ENCODE measurements around the gene ACP7.
"Not testable (repeated sequence)": the region's sequence is repeated elsewhere in the genome, so short reads cannot be mapped to it uniquely, and the experiment has no call there.

ACP7 gene

DNA sequence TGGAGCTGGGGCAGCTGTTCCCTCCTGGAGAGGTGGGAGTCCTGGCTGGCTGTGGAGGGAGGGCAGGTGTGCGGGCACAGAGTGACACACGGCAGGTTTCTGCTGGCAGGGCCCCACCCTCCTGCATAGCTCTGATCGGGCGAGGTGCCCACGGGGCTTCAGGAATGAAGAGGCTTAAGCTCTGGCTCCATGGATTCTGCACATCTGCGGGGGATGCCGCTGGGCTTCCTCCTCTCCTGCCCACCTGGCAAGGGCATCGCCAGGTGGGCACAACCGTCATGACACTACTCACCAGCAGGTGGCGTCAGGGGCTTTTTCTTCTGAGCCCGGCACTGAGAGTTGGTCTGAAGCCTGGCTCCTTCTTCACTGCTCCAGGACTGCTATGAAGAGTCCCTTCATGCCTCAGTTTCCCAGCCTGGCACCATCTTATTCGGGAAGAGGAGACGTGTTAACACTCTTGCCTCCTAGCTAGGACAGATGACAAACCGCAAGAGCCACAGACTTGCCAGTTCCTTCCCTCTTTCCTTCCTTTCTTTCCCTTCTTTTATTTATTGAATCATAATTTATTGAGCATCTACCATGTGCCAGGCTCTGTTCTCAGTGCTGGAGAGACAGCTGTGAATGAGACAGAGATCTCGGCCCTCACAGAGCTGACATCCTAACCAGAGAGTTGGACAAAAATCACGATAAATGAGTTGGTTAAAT lies 26.2 kb downstream of the ACP7 start:
- peak; percentile 82 for DNase-seq

DNA sequence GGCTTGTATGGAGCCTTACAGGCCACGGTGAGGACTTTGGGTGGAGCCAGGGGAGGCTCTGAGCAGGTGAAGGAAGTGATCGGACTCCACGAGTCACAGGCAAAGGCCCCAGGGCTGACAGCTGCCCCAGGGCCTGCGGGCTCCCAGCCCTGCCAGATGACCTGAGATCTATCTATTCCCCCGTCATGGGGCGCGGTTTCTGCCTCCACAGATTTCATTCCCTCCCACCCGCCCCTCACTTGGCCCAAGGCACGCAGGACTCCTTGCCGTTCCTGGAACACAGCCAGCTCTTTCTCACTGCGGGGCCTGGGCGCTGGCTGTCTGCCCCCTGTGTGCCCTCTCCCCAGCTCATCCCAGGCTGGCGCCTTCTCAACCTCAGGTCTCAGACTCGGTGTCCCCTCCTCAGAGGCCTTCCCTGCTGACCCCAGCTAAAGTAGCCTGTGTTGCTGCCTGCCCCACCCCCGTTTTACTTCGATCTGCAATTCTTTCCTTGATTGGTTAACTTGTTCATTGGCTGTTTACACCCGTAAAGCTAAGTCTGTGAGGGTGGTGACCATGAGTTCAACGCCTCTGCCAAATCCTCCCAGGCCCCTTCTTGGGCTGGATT lies 27.5 kb downstream of the ACP7 start:
- no peak for DNase-seq

DNA sequence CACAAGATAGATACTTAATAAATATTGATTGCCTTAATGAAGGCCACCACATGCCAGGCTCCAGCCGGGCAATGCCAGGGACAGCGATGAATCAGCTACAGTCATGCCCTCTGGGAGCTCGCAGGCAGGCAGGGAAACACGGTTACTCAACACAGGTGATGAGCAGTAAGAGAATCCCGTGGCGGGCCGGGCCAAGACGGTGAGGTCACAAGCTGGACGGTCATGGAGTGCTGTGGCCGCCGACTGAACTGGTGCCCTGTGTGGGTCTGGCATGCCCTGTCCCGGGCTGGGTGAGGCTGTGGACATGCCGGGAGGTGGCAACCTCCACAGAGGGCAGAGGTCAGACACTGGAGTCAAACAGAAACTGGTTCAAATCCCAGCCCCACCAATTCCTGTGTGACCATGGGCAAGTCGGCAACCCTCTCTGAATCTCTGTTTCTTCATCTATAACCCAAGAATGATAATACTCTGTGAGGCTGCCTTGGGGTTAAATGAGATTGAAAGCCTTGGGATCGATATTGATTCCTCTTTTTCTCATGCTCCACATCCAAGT lies 28.2 kb downstream of the ACP7 start:
- no peak for DNase-seq

DNA sequence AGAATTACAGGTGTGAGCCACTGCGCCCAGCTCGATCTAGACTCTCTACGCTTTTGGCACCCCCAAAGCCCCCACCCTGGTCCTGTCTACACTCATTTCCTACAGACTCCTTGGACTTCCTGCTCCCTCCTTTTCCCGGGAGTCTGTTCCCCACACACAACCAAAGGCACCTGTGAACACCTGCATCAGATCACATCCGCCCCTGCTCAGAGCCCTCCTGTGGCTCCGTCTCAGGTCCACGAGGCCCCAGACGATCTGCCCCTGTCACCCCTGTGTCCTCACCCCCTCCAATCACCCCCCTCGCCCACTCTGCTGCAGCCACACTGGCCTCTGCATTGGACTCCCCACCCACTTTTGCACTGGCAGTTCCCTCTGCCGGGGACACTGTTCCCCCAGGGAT lies 29.0 kb downstream of the ACP7 start:
- DNase-seq: no peak

DNA sequence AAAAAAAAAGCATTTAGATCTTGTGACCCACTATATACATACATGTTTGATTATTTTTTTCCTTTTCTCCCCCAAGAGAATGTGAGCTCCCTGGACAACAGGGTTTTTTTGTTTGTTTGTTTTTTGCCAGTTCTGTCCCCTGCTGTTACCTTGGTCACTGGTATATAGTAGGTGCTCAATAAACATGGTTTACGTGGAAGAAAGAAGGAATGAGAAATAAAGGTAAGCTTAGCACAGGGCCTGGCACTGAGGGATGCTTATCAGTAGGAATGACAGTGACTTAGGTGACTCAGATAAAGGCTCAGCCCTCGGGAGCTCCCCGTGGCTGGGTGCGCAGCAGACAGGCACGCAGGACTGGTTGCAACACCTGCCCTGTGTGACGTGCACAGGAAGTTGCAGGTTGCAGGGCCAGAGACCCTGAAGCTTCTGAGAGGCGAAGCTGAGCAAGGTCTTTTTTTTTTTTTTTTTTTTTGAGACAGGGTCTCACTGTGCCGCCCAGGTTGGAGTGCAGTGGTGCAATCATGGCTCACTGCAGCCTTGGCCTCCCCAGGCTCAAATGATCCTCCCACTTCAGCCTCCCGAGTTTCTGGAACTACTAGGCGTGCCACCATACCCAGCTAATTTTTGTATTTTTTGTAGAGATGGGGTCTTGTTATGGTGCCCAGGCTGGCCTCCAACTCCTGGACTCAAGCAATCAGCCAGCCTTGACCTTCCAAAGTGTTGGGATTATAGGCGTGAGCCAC lies 31.1 kb downstream of the ACP7 start:
- no peak for DNase-seq

DNA sequence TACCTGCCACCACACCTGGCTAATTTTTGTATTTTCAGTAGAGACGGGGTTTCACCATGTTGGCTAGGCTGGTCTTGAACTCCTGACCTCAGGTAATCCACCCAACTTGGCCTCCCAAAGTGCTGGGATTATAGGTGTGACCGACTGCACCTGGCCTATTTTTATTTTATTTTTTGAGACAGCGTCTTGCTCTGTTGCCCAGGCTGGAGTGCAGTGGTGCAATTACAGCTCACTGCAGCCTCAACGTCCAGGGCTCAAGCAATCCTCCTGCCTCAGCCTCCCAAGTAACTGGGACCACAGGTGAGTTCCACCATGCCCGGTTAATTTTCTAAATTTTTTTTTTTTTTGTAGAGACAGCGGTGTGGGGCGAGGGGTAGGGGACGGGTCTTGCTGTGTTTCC lies 32.9 kb downstream of the ACP7 start:
- not testable (repeated sequence) for DNase-seq

DNA sequence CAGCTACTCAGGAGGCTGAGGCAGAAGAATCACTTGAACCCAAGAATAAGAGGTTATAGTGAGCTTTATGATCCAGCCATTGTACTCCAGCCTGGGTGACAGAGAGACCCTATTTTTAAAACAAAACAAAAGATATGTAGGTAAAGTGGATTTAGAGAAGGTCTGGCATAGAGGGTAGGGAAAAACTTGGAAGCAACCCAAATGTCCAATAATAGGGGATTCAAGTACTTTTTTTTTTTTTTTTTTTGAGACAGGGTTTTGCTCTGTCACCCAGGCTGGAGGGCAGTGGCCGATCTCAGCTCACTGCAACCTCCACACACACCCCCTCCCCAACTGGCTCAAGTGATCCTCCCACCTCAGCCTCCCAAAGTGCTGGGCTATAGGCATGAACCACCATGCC lies 35.7 kb downstream of the ACP7 start:
- no peak for DNase-seq

DNA sequence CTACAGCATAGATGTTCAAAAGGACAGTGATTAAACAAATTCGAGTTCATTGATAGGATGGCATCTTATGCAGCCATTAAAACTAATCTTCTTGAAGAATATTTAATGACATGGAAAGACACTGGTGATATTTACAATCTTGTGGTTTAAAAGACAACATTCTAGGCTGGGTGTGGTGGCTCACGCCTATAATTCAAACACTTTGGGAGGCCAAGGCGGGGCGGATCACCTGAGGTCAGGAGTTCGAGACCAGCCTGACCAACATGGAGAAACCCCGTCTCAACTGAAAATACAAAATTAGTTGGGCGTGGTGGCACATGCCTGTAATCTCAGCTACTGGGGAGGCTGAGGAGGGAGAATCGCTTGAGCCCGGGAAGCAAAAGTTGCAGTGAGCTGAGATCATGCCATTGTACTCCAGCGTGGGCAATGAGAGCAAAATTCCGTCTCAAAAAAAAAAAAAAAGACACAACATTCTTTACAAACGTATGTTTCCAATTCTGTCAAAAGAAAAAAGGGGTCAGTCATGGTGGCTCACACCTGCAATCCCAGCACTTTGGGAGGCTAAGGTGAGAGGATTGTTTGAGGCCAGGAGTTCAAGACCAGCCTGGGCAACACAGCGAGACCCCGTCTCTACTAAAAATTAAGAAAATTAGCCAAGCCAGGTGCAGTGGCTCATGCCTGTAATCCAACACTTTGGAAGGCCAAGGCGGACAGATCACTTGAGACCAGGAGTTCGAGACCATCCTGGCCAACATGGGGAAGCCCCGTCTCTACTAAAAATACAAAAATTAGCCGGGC lies 39.0 kb downstream of the ACP7 start:
- DNase-seq: no peak

DNA sequence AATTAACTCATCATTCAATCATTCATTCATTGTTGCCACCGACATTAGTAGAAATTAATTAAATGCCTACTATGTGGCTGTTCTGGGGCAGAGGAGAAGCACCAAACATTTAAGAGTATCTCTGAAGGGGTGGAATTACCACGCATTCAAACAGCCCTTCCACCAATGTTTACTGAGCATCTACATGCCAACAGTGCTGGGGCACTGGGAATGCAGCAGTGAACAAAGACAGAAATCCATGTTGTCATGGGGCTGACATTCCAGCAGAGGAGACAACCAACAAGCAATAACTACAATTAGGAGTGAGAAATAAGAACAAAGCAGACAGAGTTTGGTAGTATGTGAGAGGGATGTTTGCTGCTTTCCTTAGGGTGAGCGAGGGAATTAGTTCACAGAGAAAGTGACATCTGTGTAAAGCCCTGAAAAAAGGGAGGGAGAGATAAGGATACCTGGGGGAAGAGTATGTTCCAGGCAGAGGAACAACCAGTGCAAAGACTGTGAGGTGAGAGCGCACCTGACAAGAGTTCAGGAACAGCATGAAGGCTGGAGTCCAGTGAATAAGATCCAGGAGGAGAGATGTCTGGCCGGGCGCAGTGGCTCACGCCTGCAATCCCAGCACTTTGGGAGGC lies 40.1 kb downstream of the ACP7 start:
- no peak for DNase-seq

DNA sequence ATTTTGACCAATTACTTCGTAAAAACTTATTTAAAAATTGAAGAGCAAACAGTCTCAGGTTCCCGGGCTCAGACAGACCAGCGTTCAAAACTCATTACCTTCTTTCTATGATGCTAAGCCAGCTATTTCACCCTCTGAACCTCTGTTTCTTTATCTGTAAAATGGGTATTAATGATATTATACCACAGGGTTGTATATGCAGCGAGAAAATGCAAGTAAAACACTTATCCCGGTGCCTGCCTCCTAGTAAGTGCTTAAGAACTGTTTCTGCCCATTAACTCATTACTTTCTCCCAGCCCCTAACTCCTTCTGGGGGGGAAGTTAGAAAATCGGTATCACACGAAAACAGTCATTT lies 41.0 kb downstream of the ACP7 start:
- no peak for DNase-seq

DNA sequence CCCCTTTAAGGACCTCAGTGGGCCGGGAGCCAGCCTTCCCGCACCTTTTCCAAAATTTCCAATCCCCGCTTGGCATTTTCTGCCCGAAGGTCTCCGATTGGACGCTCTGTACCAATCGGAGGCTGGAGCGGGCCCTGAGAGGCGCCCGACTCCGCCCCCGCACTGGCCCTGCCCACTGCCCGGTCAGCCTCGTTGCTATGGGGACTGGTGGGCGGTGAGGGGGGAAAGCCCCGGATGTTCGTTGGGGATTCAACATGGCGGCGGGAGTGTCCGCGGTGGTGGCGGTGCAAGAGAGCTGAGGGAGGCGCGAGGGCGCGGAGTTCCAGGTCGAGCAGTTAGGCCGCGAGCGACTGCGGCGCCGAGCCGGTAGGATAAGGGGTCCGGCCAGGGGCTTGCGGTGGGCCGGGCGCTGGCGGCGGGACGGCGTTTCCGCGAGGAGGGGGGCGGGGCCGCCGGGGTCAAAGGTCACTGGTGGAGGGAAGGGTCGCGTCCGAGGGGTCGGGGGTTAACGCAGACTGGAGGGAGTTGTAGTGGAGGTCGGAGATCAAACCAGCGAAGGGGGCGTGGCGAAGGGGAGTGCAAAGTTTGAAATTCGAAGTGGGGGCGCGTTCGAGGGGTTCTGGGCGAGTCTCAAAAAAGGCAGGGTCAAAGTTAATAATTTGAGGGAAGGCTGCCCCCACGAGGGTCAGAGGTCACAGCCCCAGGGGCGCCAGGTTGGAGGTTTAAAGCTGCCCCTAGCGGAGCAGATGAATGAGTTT lies 41.6 kb downstream of the ACP7 start, which contains the start of gene PAK4:
TSS of gene PAK4 (plus strand) at position 233 of the 758 bp plus-strand sequence. CDS start 43,768 bp downstream, outside the sequence.
- peak; percentile 99 for DNase-seq

DNA sequence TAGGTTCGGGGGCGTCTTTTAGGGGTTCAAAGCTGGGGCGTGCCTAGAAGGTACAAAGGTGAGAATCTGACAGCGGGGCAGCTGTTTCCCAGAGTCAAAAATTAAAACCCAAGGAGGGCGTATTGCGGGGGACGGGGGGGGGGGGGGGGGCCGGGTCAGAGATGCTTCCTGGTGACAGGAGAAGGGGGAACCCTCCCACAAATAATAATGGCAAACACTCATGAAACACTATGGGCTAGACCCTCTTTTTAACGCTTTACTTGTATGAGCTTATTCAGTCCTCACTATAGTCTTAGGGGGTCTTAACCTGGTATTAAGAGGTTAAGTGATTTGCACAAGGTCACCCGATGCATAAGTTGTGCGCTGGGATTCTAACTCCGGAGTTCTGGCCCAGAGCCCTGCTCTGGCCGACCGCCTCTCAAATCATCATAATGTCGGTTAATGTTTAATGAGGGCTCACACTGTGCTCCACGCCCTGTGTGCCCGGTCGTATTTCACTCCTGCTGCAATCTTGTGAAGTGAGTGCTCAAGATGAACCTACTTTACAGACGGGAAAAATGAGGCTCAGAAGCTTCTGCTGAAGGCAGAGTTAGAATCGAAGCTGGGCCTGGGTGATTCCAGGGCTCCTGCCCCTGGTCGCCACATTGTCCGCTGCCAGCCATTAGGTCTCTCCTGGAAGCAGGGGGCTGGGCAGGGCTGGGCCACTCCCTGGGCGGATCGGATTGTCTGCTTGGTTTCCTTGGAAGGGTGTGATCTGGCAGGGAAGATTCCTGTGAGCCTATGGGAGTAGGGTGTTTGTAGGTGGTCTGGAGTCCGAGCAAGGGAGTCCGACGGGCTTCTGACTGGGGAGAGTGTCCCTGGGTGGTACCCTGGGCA lies 42.4 kb downstream of the ACP7 start:
- no peak for DNase-seq

DNA sequence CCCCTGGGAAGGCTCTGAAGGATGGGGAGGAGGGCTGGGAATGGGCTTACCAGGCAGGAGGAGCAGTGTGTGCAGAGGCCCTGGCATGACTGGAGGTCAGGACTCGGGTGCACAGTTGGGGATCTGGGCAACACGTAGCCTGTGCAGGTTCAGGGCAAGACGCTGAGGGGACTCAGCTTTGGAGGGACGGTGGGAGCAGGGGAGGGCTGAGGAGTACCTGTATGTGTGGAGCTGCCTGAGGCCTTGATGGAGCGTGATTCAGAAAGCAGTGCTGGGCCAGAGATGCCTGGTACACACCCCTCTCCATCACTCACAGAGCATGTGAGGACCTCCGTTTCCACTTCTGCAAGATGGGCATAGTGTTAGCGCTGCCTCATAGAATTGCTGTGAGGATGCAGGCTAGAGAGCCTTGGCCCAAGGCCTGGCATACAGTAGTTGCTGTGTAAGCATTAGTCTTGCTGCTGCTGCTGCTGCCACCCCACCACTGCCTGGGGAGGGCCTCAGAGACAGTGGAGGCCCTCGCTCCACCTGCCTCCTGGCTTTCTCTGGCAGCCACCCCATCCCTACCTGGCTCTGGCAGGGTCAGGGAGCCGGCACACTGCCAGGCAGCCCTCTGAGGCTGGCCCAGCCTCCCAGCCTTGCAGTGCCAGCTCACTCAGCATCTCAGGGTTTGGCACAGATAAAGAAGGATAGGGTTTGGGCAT lies 43.8 kb downstream of the ACP7 start:
- no peak for DNase-seq

DNA sequence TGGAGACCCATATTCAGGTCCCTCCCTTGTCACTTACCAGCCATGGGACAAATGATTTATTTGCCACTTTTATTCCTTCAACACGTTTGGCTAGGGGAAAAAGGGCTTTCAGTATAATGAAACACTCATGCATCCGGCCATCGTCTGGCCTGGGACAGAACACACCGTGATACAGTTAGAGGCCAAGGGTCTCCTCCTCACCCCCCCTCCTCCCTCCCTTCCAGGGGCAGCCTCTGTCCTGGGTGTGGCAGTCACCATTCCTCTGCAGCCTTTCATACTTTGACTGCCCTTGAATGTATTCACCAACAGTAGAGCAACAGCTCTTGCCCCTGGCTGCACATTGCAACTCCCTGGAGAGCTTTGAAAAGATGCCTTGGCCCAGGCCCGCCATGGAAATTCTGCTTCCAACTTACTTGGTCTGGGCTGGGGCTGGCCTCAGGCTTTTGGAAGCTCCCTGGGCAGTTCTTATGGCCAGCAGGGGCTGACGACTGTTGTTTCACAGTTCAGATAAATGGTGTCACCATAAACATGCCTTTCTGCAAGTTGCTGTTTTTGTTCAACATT lies 44.4 kb downstream of the ACP7 start:
- DNase-seq: no peak

DNA sequence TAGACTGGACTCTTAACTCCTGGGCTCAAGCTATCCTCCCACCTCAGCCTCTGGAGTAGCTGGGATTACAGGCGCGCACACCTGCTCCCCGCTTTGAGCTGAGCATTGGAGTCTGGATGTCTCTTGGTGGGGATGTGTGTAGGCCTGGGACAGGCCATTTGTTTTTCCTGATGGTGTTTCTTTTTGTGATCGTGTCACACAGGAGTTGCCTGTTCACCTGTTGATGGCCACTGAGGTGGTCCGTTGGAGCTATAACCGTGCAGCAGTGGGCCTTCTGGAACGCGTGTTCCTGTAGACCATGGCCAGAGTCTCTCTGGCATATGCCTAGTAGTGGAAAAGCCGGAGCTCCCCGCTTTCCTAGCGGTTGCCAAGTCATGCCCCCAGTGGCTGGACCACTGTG lies 44.9 kb downstream of the ACP7 start:
- DNase-seq: no peak

DNA sequence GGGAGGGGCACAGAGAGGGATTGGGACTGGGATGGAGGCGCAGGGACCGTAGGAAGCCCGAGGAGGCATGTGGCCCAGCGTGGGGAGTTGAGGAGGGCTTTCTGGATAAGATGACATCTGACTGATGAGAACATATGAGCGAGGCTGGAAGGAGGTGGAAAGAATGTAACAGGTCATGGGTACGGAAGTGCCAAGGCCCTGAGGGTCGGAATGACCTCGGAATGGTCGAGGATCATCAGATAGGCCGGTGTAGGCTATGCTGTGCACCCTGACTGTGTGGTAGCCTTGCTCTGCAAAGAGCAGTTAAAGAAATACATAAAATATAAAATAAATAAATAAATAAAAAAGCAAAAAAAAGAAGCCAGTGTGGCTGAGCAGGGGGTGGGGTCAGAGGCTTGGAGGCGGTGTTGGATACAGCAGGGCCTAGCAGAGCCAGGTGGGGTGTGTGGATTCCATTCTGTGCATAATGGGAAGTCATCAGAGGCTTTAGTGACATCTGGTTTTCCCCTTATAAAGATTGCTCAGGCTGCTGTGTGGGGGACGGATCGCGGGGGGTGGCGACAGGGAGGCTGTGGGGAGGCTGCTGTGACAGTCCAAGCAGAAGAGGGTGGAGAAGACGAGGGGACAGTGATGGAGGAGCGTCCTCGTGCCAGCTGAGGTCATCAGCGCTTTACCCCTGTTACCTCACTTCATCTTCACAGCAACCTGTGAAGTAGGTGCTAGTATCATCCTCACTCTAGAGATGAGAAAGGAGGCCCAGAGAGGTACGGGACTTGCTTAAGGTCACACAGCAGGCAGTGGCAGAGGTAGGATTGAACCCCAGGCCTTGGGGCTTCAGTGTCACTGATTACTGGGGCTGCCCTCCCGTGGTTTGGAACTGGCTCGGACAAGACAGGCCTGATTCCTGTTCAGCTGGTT lies 46.4 kb downstream of the ACP7 start:
- no peak for DNase-seq

DNA sequence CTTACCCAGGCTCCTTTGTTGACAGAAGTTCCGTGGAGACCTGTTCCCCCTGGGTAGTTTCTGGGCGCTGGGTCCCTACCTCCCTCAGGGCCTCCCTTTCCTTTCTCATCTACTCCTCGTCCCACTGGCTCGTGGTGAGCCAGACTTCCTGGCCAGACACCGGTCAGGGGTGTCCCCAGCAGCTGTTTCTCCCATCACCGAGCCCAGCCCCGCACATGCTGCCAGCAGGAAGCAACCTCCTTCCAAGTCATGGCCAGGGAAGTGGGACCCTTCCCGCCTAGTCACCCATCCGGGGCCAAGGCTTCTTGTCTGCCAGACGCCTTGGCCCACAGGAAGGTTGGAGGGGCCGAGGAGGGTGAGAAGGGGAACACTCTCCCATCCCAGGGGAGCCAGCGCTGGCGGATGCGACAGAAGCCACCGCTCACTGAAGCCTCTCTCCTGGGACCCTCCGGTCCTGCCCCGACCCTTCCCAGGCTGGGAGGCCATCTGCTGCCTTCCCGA lies 47.1 kb downstream of the ACP7 start:
- no peak for DNase-seq

DNA sequence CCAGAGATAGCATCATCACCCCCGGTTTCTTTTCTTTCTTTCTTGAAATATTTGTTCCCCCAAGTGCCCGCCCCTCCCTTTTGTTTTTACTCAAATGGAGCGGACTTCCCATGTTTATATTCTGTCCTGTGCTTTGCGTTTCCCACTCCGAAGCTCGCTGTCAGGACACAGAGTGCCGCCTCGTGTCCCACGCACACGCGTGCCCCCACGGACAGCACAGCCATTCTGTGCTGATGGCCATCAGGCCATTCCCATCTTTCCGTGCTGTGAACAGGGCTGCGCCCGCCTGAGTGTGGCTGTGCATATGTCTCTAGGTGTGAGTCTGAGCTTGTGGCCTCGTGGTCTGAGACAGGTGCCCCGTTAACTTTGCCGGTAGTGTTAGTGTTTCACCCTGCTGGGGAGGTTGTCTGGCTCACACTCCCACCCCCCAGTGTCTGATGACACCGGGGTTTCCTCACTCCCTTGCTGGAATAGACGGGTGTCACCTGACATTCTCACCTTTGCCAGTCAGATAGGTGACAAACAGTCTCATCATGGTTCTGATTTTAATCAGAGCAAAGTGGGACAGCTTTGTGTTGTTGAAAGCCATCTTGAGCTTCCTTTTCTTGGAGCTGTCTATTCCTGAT lies 48.3 kb downstream of the ACP7 start:
- DNase-seq: no peak

Measured in stimulated activated CD4-positive, alpha-beta T cell treated with anti-CD3 and anti-CD28 coated beads, Interleukin-4, amount 100 ng/mL, for 24 hours (primary cell).